Ishikawa (cell line): ENCODE results near the gene CACNA1E.

Experiments
- CEBPB ChIP-seq: IDR thresholded peaks from 2 replicates; pipeline ENCODE4 v1.6.1; 2012
- CREB1 ChIP-seq: IDR thresholded peaks from 2 replicates; pipeline ENCODE4 v1.6.1; 2012; ENCODE audit warnings: low read depth
- EGR1 ChIP-seq: IDR thresholded peaks from 2 replicates; pipeline ENCODE4 v1.6.1; 2012
- EP300 ChIP-seq: IDR thresholded peaks from 2 replicates; pipeline ENCODE4 v1.6.1; 2012; ENCODE audit warnings: borderline replicate concordance
- MAX ChIP-seq: IDR thresholded peaks from 2 replicates; pipeline ENCODE4 v1.6.1; 2012
- NFIC ChIP-seq: IDR thresholded peaks from 2 replicates; pipeline ENCODE4 v1.6.1; 2012
- RAD21 ChIP-seq: IDR thresholded peaks from 2 replicates; pipeline ENCODE4 v1.6.1; 2012; ENCODE audit warnings: low read depth
- REST ChIP-seq: IDR thresholded peaks from 2 replicates; pipeline ENCODE4 v1.6.1; 2012; ENCODE audit warnings: low read depth, mild to moderate bottlenecking
- TAF1 ChIP-seq: IDR thresholded peaks from 2 replicates; pipeline ENCODE4 v1.6.1; 2012; ENCODE audit warnings: low read depth, mild to moderate bottlenecking
- TCF12 ChIP-seq: IDR thresholded peaks from 2 replicates; pipeline ENCODE4 v1.6.1; 2012; ENCODE audit warnings: low read depth
- TEAD4 ChIP-seq: IDR thresholded peaks from 2 replicates; pipeline ENCODE4 v1.6.1; 2012
- USF1 ChIP-seq: IDR thresholded peaks from 2 replicates; pipeline ENCODE4 v1.6.1; 2012
- YY1 ChIP-seq: IDR thresholded peaks from 2 replicates; pipeline ENCODE4 v1.6.1; 2012; ENCODE audit warnings: low read depth
- ZBTB7A ChIP-seq: IDR thresholded peaks from 2 replicates; pipeline ENCODE4 v1.6.1; 2012; ENCODE audit warnings: low read depth

- TF ChIP-seq TCF12 (no peak), EGR1 (no peak), TAF1 (no peak), USF1 (no peak), CREB1 (no peak), REST (no peak), MAX (no peak), CEBPB (no peak), TEAD4 (no peak), NFIC (no peak), ZBTB7A (no peak), YY1 (no peak), EP300 (no peak), RAD21 (no peak)
These were observed 9.8 kb downstream of the CACNA1E start for GRCh38 chr1:181493166-181493565.
